Neutrophil (primary cell): Measurements from ENCODE around the gene EXOC6.

Experiments used
- H3K27ac ChIP-seq: fragments of 200-600 bp; sonication (generic); 2 replicates; pipeline ENCODE4 v1.5.1; 2016; ENCODE audit warnings: mild to moderate bottlenecking, moderate library complexity
- H3K27me3 ChIP-seq: fragments of 200-600 bp; sonication (generic); 2 replicates; pipeline ENCODE4 v1.6.0; 2016; ENCODE audit warnings: mild to moderate bottlenecking
- H3K36me3 ChIP-seq: fragments of 200-600 bp; sonication (generic); 2 replicates; pipeline ENCODE4 v1.5.1; 2017
- H3K4me1 ChIP-seq, 2 experiments: fragments of 200-600 bp in 1 of 2; sonication (generic) in 1 of 2; 1 replicate in 1 of 2; 2 replicates in 1 of 2; pipeline versions ENCODE4 v1.5.1 to v1.6.1; 2013 to 2016; ENCODE audit warnings: low read depth in 1 of 2, low read length in 1 of 2, mild to moderate bottlenecking in 1 of 2, moderate library complexity in 1 of 2; ENCODE audit not compliant: control insufficient read depth in 1 of 2, insufficient read depth in 1 of 2
- H3K4me3 ChIP-seq, 2 experiments: fragments of 200-600 bp in 1 of 2; sonication (generic) in 1 of 2; 1 replicate in 1 of 2; 2 replicates in 1 of 2; pipeline ENCODE4 v1.5.1; 2013 to 2016; ENCODE audit warnings: low read depth in 1 of 2, low read length in 1 of 2, mild to moderate bottlenecking in 1 of 2, moderate library complexity in 1 of 2
- H3K9me3 ChIP-seq: fragments of 200-600 bp; sonication (generic); 2 replicates; pipeline ENCODE4 v1.5.1; 2016
- TF ChIP-seq, protein P1 (sequence below): fragments of 200-600 bp; sonication (generic); IDR thresholded peaks from 2 replicates; pipeline ENCODE4 v1.5.1; 2016; ENCODE audit warnings: antibody characterized with exemption

EXOC6 gene

DNA sequence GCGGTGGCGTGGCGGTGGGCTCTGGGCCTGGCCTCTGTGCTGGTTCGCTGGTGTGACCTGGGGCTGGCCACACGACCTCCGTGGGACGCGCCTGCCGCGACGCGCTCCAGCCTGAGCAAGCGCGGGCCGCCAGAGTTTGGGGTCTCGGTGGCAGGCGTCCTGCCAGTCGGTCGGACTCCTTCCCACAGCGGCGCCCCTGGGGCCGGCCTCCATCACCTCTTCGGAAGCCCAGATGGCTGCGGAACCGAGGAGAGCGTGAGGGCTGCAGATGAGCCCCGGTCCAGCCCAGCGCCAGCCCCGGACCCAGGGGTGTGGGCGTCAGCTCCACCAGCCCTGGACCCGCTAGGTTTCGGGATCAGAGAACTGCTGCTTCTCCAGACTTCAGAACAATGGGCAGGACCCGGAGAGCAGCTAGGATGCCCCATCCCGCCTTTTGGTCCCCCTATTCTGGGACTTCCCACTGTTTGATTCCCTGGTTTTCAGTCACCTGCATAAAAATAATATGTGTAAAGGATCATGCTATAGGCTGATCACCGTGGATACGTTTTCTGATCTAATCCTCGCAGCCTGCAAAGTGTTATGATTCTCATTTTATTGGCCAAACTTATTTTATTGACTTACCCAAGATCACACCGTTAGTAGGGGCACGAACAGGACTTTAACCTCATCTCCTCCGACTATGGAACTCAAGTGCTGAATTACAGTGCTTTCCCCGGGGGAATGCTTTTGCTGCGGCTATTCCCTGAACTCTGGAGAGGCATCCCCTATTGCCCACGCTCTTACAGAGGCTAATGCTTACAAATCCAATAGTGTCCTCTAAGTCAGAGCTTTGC lies 215.0 kb downstream of the EXOC6 start:
- Histone ChIP-seq H3K27ac (no peak overlapping the region), H3K4me1 (peaks cover 10 to 12% of the 10 kb centered on the region in 2 experiments), H3K27me3 (peaks cover 95% of the 10 kb centered on the region), H3K36me3 (peaks cover 24% of the 10 kb centered on the region), H3K4me3 (no peak overlapping the region), H3K9me3 (no peaks in the 10 kb centered on the region)
- TF ChIP-seq, protein P1, sequence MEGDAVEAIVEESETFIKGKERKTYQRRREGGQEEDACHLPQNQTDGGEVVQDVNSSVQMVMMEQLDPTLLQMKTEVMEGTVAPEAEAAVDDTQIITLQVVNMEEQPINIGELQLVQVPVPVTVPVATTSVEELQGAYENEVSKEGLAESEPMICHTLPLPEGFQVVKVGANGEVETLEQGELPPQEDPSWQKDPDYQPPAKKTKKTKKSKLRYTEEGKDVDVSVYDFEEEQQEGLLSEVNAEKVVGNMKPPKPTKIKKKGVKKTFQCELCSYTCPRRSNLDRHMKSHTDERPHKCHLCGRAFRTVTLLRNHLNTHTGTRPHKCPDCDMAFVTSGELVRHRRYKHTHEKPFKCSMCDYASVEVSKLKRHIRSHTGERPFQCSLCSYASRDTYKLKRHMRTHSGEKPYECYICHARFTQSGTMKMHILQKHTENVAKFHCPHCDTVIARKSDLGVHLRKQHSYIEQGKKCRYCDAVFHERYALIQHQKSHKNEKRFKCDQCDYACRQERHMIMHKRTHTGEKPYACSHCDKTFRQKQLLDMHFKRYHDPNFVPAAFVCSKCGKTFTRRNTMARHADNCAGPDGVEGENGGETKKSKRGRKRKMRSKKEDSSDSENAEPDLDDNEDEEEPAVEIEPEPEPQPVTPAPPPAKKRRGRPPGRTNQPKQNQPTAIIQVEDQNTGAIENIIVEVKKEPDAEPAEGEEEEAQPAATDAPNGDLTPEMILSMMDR, result no peak

- Histone ChIP-seq H3K27me3 (peaks cover 100% of the 10 kb centered on the region), H3K4me1 (peaks cover 10 to 12% of the 10 kb centered on the region in 2 experiments), H3K4me3 (no peak overlapping the region), H3K27ac (no peak overlapping the region), H3K36me3 (peaks cover 17% of the 10 kb centered on the region), H3K9me3 (no peaks in the 10 kb centered on the region)
- TF ChIP-seq, protein P1, result no peak
These were observed 215.8 kb downstream of the EXOC6 start for GRCh38 chr10:93063977-93064660.

- no peaks in the 10 kb centered on the region for H3K9me3 ChIP-seq
- H3K4me3 ChIP-seq, result no peak overlapping the region
- TF ChIP-seq, protein P1, result no peak
- H3K27ac ChIP-seq, result no peak overlapping the region
- peaks cover 10 to 12% of the 10 kb centered on the region in 2 experiments for H3K4me1 ChIP-seq
- peaks cover 100% of the 10 kb centered on the region for H3K27me3 ChIP-seq
- peaks cover 7% of the 10 kb centered on the region for H3K36me3 ChIP-seq
These were observed 216.7 kb downstream of the EXOC6 start for GRCh38 chr10:93064874-93065660.

GRCh38 chr10:93065675-93066543 lies 217.6 kb downstream of the EXOC6 start:
- Histone ChIP-seq H3K27me3 (peaks cover 100% of the 10 kb centered on the region), H3K4me3 (no peak overlapping the region), H3K9me3 (no peaks in the 10 kb centered on the region), H3K4me1 (peaks cover 10 to 12% of the 10 kb centered on the region in 2 experiments), H3K27ac (no peak overlapping the region), H3K36me3 (no peaks in the 10 kb centered on the region)
- TF ChIP-seq, protein P1, result no peak

GRCh38 chr10:93066544-93066913 lies 218.2 kb downstream of the EXOC6 start:
- Histone ChIP-seq H3K9me3 (no peaks in the 10 kb centered on the region), H3K4me3 (no peak overlapping the region), H3K27me3 (peaks cover 100% of the 10 kb centered on the region), H3K36me3 (no peaks in the 10 kb centered on the region), H3K27ac (no peak overlapping the region), H3K4me1 (peaks cover 10 to 12% of the 10 kb centered on the region in 2 experiments)
- TF ChIP-seq, protein P1, result no peak
